GM12878 (cell line): ENCODE data around the gene REEP3. TPM values are rescaled to one million over a fixed set of nuclear protein-coding genes. Genes with fewer than 3 reads are reported as not detected.

Experiments
- ATAC-seq: fragments of 200-7000 bp; cut with Tn5 transposase; 3 replicates; pipeline ENCODE4 v1.9.1; 2020; ENCODE audit warnings: mild to moderate bottlenecking, moderate library complexity
- BruUV-seq: library from RNA; stranded (reverse); fragments of 400-500 nt; replicated peaks from 2 replicates; lab custom pipeline; 2021; lab: Mats Ljungman, UMichigan
- CTCF ChIA-PET: fragments of 300-600 bp; sonication (Branson Sonifier 250); formaldehyde crosslinking; extraction: SDS; loops from one replicate; lab custom pipeline; 2021; ENCODE audit warnings: inconsistent platforms; lab: Yijun Ruan, JAX
- POLR2A ChIA-PET: fragments of 350-600 bp; formaldehyde crosslinking; extraction: SDS; loops from one replicate; lab custom pipeline; 2021; ENCODE audit warnings: inconsistent platforms; lab: Charles Lee
- RAD21 ChIA-PET: fragments of 300-600 bp; sonication (Branson Sonifier 250); formaldehyde crosslinking; loops from one replicate; lab custom pipeline; 2023; ENCODE audit warnings: antibody characterized with exemption; ENCODE audit not compliant: unreplicated experiment; lab: Charles Lee
- SMC1A ChIA-PET: fragments of 300-600 bp; sonication (Branson Sonifier 250); formaldehyde crosslinking; loops from one replicate; lab custom pipeline; 2023; ENCODE audit not compliant: unreplicated experiment, uncharacterized antibody; lab: Charles Lee
- DNase-seq: peaks from one replicate; pipeline ENCODE4 v3.0.0-alpha.2; 2011; ENCODE audit warnings: low read depth, low spot score
- FAIRE-seq: peaks from 3 replicates; lab custom pipeline; 2011; peaks lifted over from hg19 to GRCh38; lab: Jason Lieb, UNC
- H2AFZ ChIP-seq: 2 replicates; pipeline ENCODE4 v1.6.0; 2011; ENCODE audit warnings: low read depth, low read length, control low read depth; ENCODE audit not compliant: control insufficient read depth
- H3K27ac ChIP-seq: 2 replicates; pipeline ENCODE4 v1.5.1; 2011; ENCODE audit warnings: control low read depth; ENCODE audit not compliant: control insufficient read depth, insufficient read depth
- H3K27me3 ChIP-seq, 2 experiments: replicated peaks in 1 of 2; 2 replicates each; pipeline versions ENCODE4 v1.6.0 to v1.6.1; 2011; ENCODE audit warnings: low read length in 1 of 2; ENCODE audit not compliant: control insufficient read depth in 2 of 2, insufficient read depth in 2 of 2
- H3K36me3 ChIP-seq, 2 experiments: 2 replicates each; pipeline ENCODE4 v1.5.1; 2011; ENCODE audit warnings: low read length in 1 of 2; ENCODE audit not compliant: control insufficient read depth in 2 of 2, insufficient read depth in 2 of 2
- H3K4me1 ChIP-seq: 2 replicates; pipeline ENCODE4 v1.6.1; 2011; ENCODE audit warnings: mild to moderate bottlenecking, low read length, moderate library complexity, mixed read lengths; ENCODE audit not compliant: control insufficient read depth, insufficient read depth
- H3K4me2 ChIP-seq: 2 replicates; pipeline ENCODE4 v1.6.0; 2011; ENCODE audit warnings: control low read depth; ENCODE audit not compliant: control insufficient read depth, insufficient read depth
- H3K4me3 ChIP-seq: fragments of 200-600 bp; sonication (generic); 2 replicates; pipeline ENCODE4 v1.5.1; 2016
- H3K79me2 ChIP-seq: 2 replicates; pipeline ENCODE4 v1.6.0; 2011; ENCODE audit warnings: low read length; ENCODE audit not compliant: control insufficient read depth, insufficient read depth
- H3K9ac ChIP-seq: 2 replicates; pipeline ENCODE4 v1.8.0; 2011; ENCODE audit warnings: low read length, control low read depth, mixed read lengths; ENCODE audit not compliant: control insufficient read depth, insufficient read depth
- H3K9me3 ChIP-seq: replicated peaks from 3 replicates; pipeline ENCODE4 v1.5.1; 2011; ENCODE audit warnings: mild to moderate bottlenecking, low read length; ENCODE audit not compliant: control insufficient read depth, insufficient read depth
- H4K20me1 ChIP-seq: 2 replicates; pipeline ENCODE4 v1.6.0; 2011; ENCODE audit not compliant: control insufficient read depth, insufficient read depth
- USF1 ChIP-seq: IDR thresholded peaks from 2 replicates; pipeline ENCODE4 v1.6.1; 2011; ENCODE audit warnings: borderline replicate concordance, low read depth, mild to moderate bottlenecking, moderate library complexity, mixed read lengths, low read length; ENCODE audit not compliant: insufficient read depth; ENCODE audit errors: extremely low read length
- ZNF687 ChIP-seq: fragments of 450-650 bp; IDR thresholded peaks from 2 replicates; pipeline ENCODE4 v1.6.1; 2017; ENCODE audit warnings: mild to moderate bottlenecking, moderate library complexity
- WGBS: methylation state at CpG from one replicate; pipeline ENCODE4 v1.1.6; 2016; ENCODE audit warnings: low lambda C conversion rate; ENCODE audit not compliant: insufficient replicate concordance, insufficient coverage; ENCODE audit errors: missing lambda C conversion rate; 5-methylcytosine and 5-hydroxymethylcytosine counted together
- in situ Hi-C: fragments of 300-500 bp; cut with MboI; formaldehyde crosslinking; loops from 9 replicates; pipeline ENCODE4 v1.14.3; 2018; ENCODE audit warnings: mixed read lengths
- intact Hi-C: fragments of 100-400 bp; cut with micrococcal nuclease; formaldehyde crosslinking; loops from one replicate; pipeline ENCODE4 v1.14.2; 2022; ENCODE audit not compliant: unreplicated experiment
- polyA plus RNA-seq, 11 experiments: library from polyadenylated mRNA; depleted of rRNA in 4 of 11; unstranded in 6 of 11; stranded (reverse) in 5 of 11; fragments of >200 nt; fragmentation: Nextera tagmentation in 4 of 11; fragmentation: Illumina TruSeq in 1 of 11; extraction: Ambion mirVana in 4 of 11; extraction: Trizol in 1 of 11; gene quantifications; 1 replicate in 1 of 11; 2 replicates in 10 of 11; pipeline versions ENCODE4 v1.2.1 to v1.2.3, GENCODE V29; 2011 to 2016; ENCODE audit warnings: inconsistent platforms in 2 of 11, missing spikeins in 2 of 11, low read depth in 1 of 11
- total RNA-seq, 4 experiments: library from RNA; depleted of rRNA in 3 of 4; stranded (reverse); fragments of >200 nt in 3 of 4; fragmentation: Illumina TruSeq in 1 of 4; extraction: Trizol in 1 of 4; gene quantifications; 2 replicates each; pipeline versions ENCODE4 v1.2.1 to v1.2.3, GENCODE V29; 2013 to 2021

Gene REEP3
- total and polyA plus RNA-seq, 10 of the 15 experiments (the other 5 are each of a cell fraction or from before 2014, with no cell fraction given), result 4.9 to 25.9 (median 16.2) TPM

- WGBS, result 88% methylated on average over 5 of the region's 5 CpGs
- in situ Hi-C loops (no loop called here), intact Hi-C loops (no loop called here)
- ATAC-seq, result no peak
- SMC1A ChIA-PET, result interaction anchor here (0.7 to 3.2 kb wide), 5 partner anchors 12 to 192 kb away, joined by 3 to 12 read pairs (median 3); no protein-coding TSS in a partner anchor
- Histone ChIP-seq H3K4me3 (no peak overlapping the region), H3K4me1 (no peaks in the 10 kb centered on the region; the same call in 1 of the 2 replicates), H3K79me2 (peaks cover 16% of the 10 kb centered on the region), H3K9ac (no peak overlapping the region)
- RAD21 ChIA-PET, result interaction anchor here (0.9 kb wide), 1 partner anchor 11 kb away, joined by 3 read pairs; no protein-coding TSS in a partner anchor
- FAIRE-seq, result no peak
- peak; percentile 4 for TF ChIP-seq USF1
- no peak for TF ChIP-seq ZNF687
- TF ChIP-seq, all 136 proteins: peak for 1
- Histone ChIP-seq H3K9me3 (no peaks in the 10 kb centered on the region; the same call in 2 of the 3 replicates), H4K20me1 (no peaks in the 10 kb centered on the region), H3K36me3 (no peaks in the 10 kb centered on the region), H3K27me3 (no peaks in the 10 kb centered on the region), H3K4me2 (no peak overlapping the region), H2AFZ (no peak overlapping the region), H3K27ac (no peak overlapping the region)
- DNase-seq, result no peak
- CTCF ChIA-PET, result interaction anchor here (1.3 to 1.5 kb wide), 2 partner anchors 9 to 13 kb away, joined by 3 to 5 read pairs; no protein-coding TSS in a partner anchor
- BruUV-seq, result no TSS peak
- POLR2A ChIA-PET, result interaction anchor here (0.6 kb wide), 1 partner anchor 1585 kb away, joined by 5 read pairs; no protein-coding TSS in a partner anchor
Measured at GRCh38 chr10:63528084-63528744, 7.0 kb downstream of the REEP3 start.
